HUES64 (cell line): Measurements from ENCODE around the gene HCAR2.
"Not testable (repeated sequence)": the region's sequence is repeated elsewhere in the genome, so short reads cannot be mapped to it uniquely, and the experiment has no call there.

Source experiments
- H3K27ac ChIP-seq: 2 replicates; pipeline ENCODE4 v1.7.0; 2013; ENCODE audit warnings: low read depth, low read length, inconsistent platforms
- H3K27me3 ChIP-seq: 2 replicates; pipeline ENCODE4 v1.6.1; 2013; ENCODE audit warnings: mild to moderate bottlenecking, low read length; ENCODE audit not compliant: insufficient read depth
- H3K36me3 ChIP-seq: 2 replicates; pipeline ENCODE4 v1.6.1; 2013; ENCODE audit warnings: mild to moderate bottlenecking, low read length; ENCODE audit not compliant: insufficient read depth
- H3K4me1 ChIP-seq: 2 replicates; pipeline ENCODE4 v1.6.1; 2013; ENCODE audit warnings: mild to moderate bottlenecking, low read length, moderate library complexity; ENCODE audit not compliant: insufficient read depth
- H3K4me3 ChIP-seq: 2 replicates; pipeline ENCODE4 v1.5.1; 2013; ENCODE audit warnings: mild to moderate bottlenecking, low read length, moderate library complexity
- H3K9ac ChIP-seq: 2 replicates; pipeline ENCODE4 v1.6.1; 2013; ENCODE audit warnings: mild to moderate bottlenecking, low read depth, low read length
- H3K9me3 ChIP-seq: 2 replicates; pipeline ENCODE4 v1.6.1; 2013; ENCODE audit warnings: low read depth, low read length; ENCODE audit not compliant: insufficient read depth
- WGBS: fragments of 150-250, 120-280 bp; methylation state at CpG from one replicate; pipeline ENCODE4 v1.1.7; 2013; ENCODE audit warnings: missing lambda C conversion rate; 5-methylcytosine and 5-hydroxymethylcytosine counted together

HCAR2 gene

DNA sequence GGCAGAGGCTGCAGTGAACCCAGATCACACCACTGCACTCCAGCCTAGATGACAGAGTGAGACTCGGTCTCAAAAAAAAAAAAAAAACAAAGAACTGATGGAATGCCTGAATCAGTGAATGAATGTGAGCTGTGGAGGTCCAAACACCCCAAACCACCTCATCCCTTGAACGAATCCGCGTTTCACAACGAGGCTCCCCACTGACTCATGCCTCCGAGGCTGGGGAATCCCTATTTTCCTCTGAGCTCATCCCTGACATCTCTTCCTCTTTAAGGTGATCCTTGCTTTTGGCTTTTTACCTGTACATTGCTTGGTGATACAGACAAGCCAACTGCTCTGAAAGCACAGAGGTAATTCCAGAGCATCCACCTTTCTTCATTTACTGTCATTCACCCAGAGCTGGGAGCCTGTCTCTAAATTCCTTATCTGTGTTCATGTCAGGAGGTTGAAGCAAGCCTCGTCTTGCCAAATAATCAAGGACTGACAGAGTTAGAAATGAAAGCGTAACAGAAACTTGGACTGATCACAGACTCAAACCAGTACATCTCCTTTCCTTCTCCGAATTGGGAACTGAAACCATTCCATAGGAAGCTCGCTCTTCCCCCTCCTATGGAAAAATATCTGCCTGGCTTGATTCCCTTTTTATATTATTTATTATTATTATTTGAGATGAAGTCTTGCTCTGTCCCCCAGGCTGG lies 10.5 kb upstream of the HCAR2 start:
- H3K27ac ChIP-seq, H3K4me1 ChIP-seq, H3K27me3 ChIP-seq, H3K4me3 ChIP-seq, H3K9me3 ChIP-seq, H3K9ac ChIP-seq, H3K36me3 ChIP-seq: not testable (repeated sequence)
- 89% methylated on average over 3 of the region's 10 CpGs for WGBS

DNA sequence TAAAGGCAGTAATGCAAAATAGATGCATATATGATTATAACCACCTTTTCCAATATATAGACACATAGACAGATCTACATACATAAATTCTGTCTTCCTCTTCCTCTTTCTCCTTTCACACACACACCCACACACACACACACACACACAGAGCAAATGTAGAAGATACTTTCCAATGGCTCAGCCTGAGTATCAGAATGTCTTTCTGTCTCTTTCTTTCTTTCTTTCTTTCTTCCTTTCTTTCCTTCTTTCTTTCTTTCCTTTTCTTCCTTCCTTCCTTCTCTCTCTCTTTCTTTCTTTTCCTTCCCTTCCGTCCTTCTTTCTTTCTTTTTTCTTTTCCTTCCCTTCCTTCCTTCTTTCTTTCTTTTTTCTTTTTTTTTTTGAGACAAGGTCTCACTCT lies 8.1 kb upstream of the HCAR2 start:
- not testable (repeated sequence) for H3K4me3 ChIP-seq, H3K27me3 ChIP-seq, H3K4me1 ChIP-seq, H3K27ac ChIP-seq, H3K36me3 ChIP-seq, H3K9me3 ChIP-seq, H3K9ac ChIP-seq
- WGBS = 82% methylated on average over 1 of the region's 1 CpG

DNA sequence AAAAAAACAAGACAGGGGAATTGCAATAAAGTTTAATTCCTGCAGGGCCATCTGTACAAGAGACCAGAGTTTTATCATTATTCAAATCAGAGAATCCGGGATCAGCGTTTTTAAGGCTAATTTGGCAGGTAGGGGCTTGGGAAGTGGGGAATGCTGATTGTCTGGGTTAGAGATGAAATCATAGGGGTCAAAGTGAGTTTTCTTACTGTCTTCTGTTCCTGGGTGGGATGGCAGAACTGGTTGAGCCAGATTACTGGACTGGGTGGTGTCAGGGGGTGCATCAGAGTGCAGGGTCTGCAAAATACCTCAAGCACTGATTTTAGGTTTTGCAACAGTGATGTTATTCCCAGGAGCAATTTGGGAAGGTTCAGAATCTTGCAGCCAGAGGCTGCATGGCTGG lies 7.2 kb upstream of the HCAR2 start:
- 94% methylated on average over 2 of the region's 2 CpGs for WGBS
- H3K27me3 ChIP-seq, H3K36me3 ChIP-seq, H3K9me3 ChIP-seq, H3K4me1 ChIP-seq, H3K9ac ChIP-seq, H3K27ac ChIP-seq, H3K4me3 ChIP-seq: not testable (repeated sequence)

DNA sequence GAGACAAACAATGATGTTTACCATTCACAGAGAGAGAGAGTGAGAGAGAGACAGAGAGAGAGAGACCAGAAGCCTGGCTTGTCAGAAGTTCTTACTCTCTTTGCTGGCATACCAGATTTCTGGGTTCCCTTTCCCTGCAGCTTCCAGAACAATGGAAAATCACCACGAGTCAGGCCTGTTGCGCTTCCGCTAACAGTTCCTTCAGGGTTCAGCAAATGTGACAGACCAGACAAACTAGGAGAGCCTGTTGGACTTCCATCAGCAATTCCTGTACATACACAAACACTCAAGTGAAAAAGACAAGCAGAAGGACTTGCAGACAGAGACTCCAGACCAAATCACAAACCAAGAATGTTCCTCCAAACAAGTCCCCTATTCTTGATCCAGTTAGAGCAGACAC lies 6.1 kb upstream of the HCAR2 start:
- not testable (repeated sequence) for H3K9me3 ChIP-seq, H3K27me3 ChIP-seq, H3K36me3 ChIP-seq, H3K9ac ChIP-seq, H3K4me3 ChIP-seq, H3K4me1 ChIP-seq, H3K27ac ChIP-seq
- WGBS = no CpG with 5 or more reads among the region's 3 CpGs

DNA sequence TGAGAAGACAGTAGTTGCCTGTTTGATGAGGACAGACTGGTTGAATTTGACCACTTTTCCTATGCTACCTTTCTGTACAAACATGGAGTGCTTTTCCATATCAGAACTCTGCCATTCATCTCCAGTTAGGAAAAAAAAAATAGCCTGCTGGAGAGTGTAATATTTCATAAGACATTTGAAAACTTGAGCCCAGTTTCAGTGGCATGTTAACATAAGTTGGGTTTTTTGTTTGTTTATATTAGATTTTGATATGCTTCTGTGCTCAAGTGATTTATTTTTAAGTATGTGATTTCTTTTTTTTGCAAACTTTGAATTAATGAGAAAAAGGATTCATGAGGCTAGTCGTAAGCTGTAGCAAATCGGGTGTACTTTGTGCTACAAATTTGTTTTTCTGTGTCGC lies 684 bp upstream of the HCAR2 start:
- not testable (repeated sequence) for H3K9ac ChIP-seq, H3K4me3 ChIP-seq

DNA sequence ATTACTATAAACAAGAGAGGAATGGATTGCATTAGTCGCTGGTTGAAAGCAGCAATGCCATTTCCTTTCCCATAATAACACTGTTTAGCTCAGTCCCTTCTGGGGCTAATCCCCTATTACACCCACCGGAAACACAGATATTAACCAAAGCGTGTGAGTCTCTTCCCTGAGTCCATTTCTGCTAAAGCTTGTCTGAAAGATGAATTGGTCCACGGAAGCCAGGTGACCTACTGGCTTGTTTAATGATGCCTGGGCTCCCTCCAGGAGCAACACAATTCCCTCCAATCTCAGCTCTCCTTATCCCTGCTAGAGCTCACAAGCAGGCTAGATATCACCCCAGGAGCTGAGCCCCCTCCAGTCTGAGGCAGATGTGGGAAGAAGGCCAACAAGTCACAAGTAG lies 1.7 kb downstream of the HCAR2 start:
- not testable (repeated sequence) for H3K4me1 ChIP-seq, H3K36me3 ChIP-seq, H3K4me3 ChIP-seq, H3K9me3 ChIP-seq, H3K27ac ChIP-seq, H3K9ac ChIP-seq, H3K27me3 ChIP-seq
- WGBS = 86% methylated on average over 3 of the region's 4 CpGs

More for the DNA sequence above, 684 bp upstream of the HCAR2 start:
- H3K4me1 ChIP-seq, H3K9me3 ChIP-seq, H3K27me3 ChIP-seq, H3K27ac ChIP-seq, H3K36me3 ChIP-seq: not testable (repeated sequence)
- 100% methylated on average over 1 of the region's 3 CpGs for WGBS

DNA sequence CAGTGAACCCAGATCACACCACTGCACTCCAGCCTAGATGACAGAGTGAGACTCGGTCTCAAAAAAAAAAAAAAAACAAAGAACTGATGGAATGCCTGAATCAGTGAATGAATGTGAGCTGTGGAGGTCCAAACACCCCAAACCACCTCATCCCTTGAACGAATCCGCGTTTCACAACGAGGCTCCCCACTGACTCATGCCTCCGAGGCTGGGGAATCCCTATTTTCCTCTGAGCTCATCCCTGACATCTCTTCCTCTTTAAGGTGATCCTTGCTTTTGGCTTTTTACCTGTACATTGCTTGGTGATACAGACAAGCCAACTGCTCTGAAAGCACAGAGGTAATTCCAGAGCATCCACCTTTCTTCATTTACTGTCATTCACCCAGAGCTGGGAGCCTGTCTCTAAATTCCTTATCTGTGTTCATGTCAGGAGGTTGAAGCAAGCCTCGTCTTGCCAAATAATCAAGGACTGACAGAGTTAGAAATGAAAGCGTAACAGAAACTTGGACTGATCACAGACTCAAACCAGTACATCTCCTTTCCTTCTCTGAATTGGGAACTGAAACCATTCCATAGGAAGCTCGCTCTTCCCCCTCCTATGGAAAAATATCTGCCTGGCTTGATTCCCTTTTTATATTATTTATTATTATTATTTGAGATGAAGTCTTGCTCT lies 3.0 kb downstream of the HCAR2 start:
- WGBS = 82% methylated on average over 2 of the region's 9 CpGs
- not testable (repeated sequence) for H3K27ac ChIP-seq, H3K4me3 ChIP-seq, H3K27me3 ChIP-seq, H3K36me3 ChIP-seq, H3K4me1 ChIP-seq, H3K9me3 ChIP-seq, H3K9ac ChIP-seq

DNA sequence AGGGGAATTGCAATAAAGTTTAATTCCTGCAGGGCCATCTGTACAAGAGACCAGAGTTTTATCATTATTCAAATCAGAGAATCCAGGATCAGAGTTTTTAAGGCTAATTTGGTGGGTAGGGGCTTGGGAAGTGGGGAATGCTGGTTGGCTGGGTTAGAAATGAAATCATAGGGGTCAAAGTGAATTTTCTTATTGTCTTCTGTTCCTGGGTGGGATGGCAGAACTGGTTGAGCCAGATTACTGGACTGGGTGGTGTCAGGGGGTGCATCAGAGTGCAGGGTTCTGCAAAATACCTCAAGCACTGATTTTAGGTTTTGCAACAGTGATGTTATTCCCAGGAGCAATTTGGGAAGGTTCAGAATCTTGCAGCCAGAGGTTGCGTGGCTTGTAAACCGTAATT lies 6.2 kb downstream of the HCAR2 start:
- H3K27ac ChIP-seq, H3K9ac ChIP-seq, H3K27me3 ChIP-seq, H3K36me3 ChIP-seq, H3K4me3 ChIP-seq, H3K9me3 ChIP-seq, H3K4me1 ChIP-seq: not testable (repeated sequence)
- 89% methylated on average over 2 of the region's 2 CpGs for WGBS

DNA sequence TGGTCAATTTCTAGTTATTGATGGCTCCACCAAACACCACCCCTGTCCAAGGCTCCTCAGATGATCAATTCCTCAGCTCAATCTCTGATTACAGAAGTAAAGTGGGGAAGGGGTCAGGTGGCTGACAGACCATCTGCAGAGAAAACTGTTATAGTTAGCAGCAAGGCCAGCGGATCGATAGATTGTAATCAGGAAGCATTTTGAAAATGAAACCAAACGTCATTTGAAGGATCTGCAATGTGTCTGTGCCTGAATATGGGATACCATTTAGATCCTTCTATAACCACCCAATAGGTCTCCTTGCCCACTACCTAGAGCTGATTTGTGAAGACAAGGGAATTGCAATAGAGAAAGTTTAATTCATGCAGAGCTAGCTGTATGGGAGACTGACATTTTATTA lies 11.6 kb downstream of the HCAR2 start:
- Histone ChIP-seq H3K9ac (no peak overlapping the region), H3K9me3 (no peaks in the 10 kb centered on the region), H3K27me3 (no peaks in the 10 kb centered on the region), H3K4me3 (no peak overlapping the region), H3K4me1 (no peaks in the 10 kb centered on the region), H3K27ac (no peak overlapping the region), H3K36me3 (no peaks in the 10 kb centered on the region)
- 98% methylated on average over 3 of the region's 3 CpGs for WGBS

DNA sequence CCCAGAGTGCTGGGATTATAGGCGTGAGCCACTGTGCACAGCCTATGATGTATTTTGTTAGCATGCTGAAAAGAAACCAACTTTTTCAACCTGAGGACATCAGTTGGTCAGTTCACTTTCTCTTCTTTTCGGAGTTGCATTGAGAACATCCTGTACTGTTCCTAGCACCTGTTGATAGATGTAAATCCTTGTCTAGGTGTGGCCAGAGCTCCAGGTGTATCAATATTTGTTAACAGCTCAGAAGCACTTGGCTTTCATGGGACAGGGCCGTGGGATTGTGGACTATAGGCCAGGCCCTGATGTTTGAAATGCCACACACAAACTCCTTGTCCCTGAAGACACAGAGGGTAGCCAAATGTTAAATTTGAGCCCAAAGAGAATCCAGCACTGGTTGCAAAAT lies 14.9 kb downstream of the HCAR2 start:
- H3K9ac ChIP-seq = no peak overlapping the region
- no peaks in the 10 kb centered on the region for H3K27me3 ChIP-seq
- no peak overlapping the region for H3K27ac ChIP-seq
- H3K4me3 ChIP-seq = no peak overlapping the region
- H3K9me3 ChIP-seq = no peaks in the 10 kb centered on the region
- 93% methylated on average over 3 of the region's 3 CpGs for WGBS
- H3K36me3 ChIP-seq = no peaks in the 10 kb centered on the region
- no peaks in the 10 kb centered on the region for H3K4me1 ChIP-seq

DNA sequence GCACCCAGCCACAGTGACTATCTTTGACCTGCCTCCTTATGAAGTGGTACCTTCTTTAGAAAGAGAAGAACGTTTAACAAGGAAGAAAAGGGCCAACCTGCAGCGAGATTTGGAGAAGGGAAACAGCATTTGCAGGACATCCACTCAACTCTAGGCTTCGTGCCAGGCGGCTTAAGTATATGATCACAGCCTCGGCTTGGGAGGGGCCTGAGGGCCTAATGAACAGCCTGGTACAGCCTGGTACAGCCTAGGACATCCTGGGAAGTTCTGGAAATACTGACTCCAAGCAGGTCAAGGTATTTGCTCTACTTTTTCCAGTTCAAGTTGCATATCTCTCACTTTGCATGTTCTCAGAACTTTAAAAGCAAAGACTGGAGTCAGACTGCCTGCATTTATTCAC lies 16.1 kb downstream of the HCAR2 start:
- no peaks in the 10 kb centered on the region for H3K36me3 ChIP-seq
- no peak overlapping the region for H3K9ac ChIP-seq
- no peaks in the 10 kb centered on the region for H3K27me3 ChIP-seq
- H3K9me3 ChIP-seq = no peaks in the 10 kb centered on the region
- H3K27ac ChIP-seq = no peak overlapping the region
- no peaks in the 10 kb centered on the region for H3K4me1 ChIP-seq
- H3K4me3 ChIP-seq = no peak overlapping the region
- WGBS = 94% methylated on average over 5 of the region's 5 CpGs

DNA sequence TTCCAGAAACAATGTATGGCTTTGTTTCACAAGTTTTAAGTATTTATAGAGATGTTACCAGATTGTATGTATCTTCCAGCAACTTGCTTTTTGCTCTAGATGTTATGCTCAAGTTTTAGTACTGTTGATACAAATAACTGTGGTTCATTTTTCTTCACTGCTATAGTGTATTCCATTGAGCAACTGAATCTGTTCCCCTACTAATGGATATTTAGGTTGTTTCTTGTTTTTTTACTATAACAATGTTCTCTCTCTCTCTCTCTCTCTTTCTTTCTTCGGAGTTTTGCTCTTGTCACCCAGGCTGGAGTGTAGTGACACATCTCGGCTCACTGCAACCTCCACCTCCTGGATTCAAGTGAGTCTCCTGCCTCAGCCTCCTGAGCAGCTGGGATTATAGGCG lies 16.6 kb downstream of the HCAR2 start:
- H3K27ac ChIP-seq = no peak overlapping the region
- H3K9me3 ChIP-seq = no peaks in the 10 kb centered on the region
- H3K27me3 ChIP-seq = no peaks in the 10 kb centered on the region
- WGBS = 91% methylated on average over 3 of the region's 3 CpGs
- no peak overlapping the region for H3K9ac ChIP-seq
- no peaks in the 10 kb centered on the region for H3K36me3 ChIP-seq
- no peak overlapping the region for H3K4me3 ChIP-seq
- no peaks in the 10 kb centered on the region for H3K4me1 ChIP-seq
